ENCODE measurements around the gene MEGF10. TPM values are rescaled to one million over a fixed set of nuclear protein-coding genes. Genes with fewer than 3 reads are reported as not detected.
"Not testable (repeated sequence)": the region's sequence is repeated elsewhere in the genome, so short reads cannot be mapped to it uniquely, and the experiment has no call there.

MEGF10 gene
- total RNA-seq, 1 donor from 2014 or later: not detected

- no peaks in the 10 kb centered on the region for H3K9me3 Mint-ChIP-seq
- H3K4me1 Mint-ChIP-seq (ENCODE audit: low read depth): no peaks in the 10 kb centered on the region
- H3K27ac Mint-ChIP-seq: no peak overlapping the region
- intact Hi-C loops (cut with micrococcal nuclease): no loop called here
- no peak overlapping the region for H3K4me3 Mint-ChIP-seq (ENCODE audit: low read depth)
- H3K27me3 Mint-ChIP-seq (ENCODE audit: low read depth): peaks cover 18% of the 10 kb centered on the region
- DNase-seq (ENCODE audit: low spot score): no peak
- no peaks in the 10 kb centered on the region for H3K36me3 Mint-ChIP-seq (ENCODE audit: low read depth)
These were observed 14.9 kb downstream of the MEGF10 start for GRCh38 chr5:127305493-127305892.

GRCh38 chr5:127306036-127306435 lies 15.4 kb downstream of the MEGF10 start:
- Mint-ChIP-seq H3K4me3 (ENCODE audit: low read depth) (no peak overlapping the region), H3K4me1 (ENCODE audit: low read depth) (no peaks in the 10 kb centered on the region), H3K27me3 (ENCODE audit: low read depth) (peaks cover 19% of the 10 kb centered on the region), H3K36me3 (ENCODE audit: low read depth) (no peaks in the 10 kb centered on the region), H3K27ac (no peak overlapping the region), H3K9me3 (no peaks in the 10 kb centered on the region)
- intact Hi-C loops (cut with micrococcal nuclease): no loop called here
- DNase-seq (ENCODE audit: low spot score): no peak

- no peak overlapping the region for H3K27ac Mint-ChIP-seq
- intact Hi-C loops (cut with micrococcal nuclease): no loop called here
- H3K27me3 Mint-ChIP-seq (ENCODE audit: low read depth): peaks cover 18% of the 10 kb centered on the region
- H3K36me3 Mint-ChIP-seq (ENCODE audit: low read depth): no peaks in the 10 kb centered on the region
- no peaks in the 10 kb centered on the region for H3K4me1 Mint-ChIP-seq (ENCODE audit: low read depth)
- DNase-seq (ENCODE audit: low spot score): no peak
- H3K9me3 Mint-ChIP-seq: no peaks in the 10 kb centered on the region
- no peak overlapping the region for H3K4me3 Mint-ChIP-seq (ENCODE audit: low read depth)
These were observed 16.1 kb downstream of the MEGF10 start for GRCh38 chr5:127306647-127307046.

- no peaks in the 10 kb centered on the region for H3K4me1 Mint-ChIP-seq (ENCODE audit: low read depth)
- H3K36me3 Mint-ChIP-seq (ENCODE audit: low read depth): no peaks in the 10 kb centered on the region
- intact Hi-C loops (cut with micrococcal nuclease): no loop called here
- H3K27me3 Mint-ChIP-seq (ENCODE audit: low read depth): peaks cover 15% of the 10 kb centered on the region
- no peaks in the 10 kb centered on the region for H3K9me3 Mint-ChIP-seq
- H3K4me3 Mint-ChIP-seq (ENCODE audit: low read depth): no peak overlapping the region
- no peak for DNase-seq (ENCODE audit: low spot score)
- no peak overlapping the region for H3K27ac Mint-ChIP-seq
These were observed 17.3 kb downstream of the MEGF10 start for GRCh38 chr5:127307868-127308267.

- DNase-seq (ENCODE audit: low spot score); intact Hi-C loops (cut with micrococcal nuclease); H3K4me3 Mint-ChIP-seq (ENCODE audit: low read depth); H3K4me1 Mint-ChIP-seq (ENCODE audit: low read depth); H3K27ac Mint-ChIP-seq; H3K9me3 Mint-ChIP-seq; H3K36me3 Mint-ChIP-seq (ENCODE audit: low read depth): not testable (repeated sequence)
- peaks cover 15% of the 10 kb centered on the region for H3K27me3 Mint-ChIP-seq (ENCODE audit: low read depth)
These were observed 17.7 kb downstream of the MEGF10 start for GRCh38 chr5:127308325-127308724.

GRCh38 chr5:127308945-127309344 lies 18.3 kb downstream of the MEGF10 start:
- intact Hi-C loops (cut with micrococcal nuclease): no loop called here
- Mint-ChIP-seq H3K27ac (no peak overlapping the region), H3K36me3 (ENCODE audit: low read depth) (no peaks in the 10 kb centered on the region), H3K27me3 (ENCODE audit: low read depth) (peaks cover 18% of the 10 kb centered on the region), H3K9me3 (no peaks in the 10 kb centered on the region), H3K4me1 (ENCODE audit: low read depth) (no peaks in the 10 kb centered on the region), H3K4me3 (ENCODE audit: low read depth) (no peak overlapping the region)
- no peak for DNase-seq (ENCODE audit: low spot score)

- DNase-seq (ENCODE audit: low spot score): no peak
- Mint-ChIP-seq H3K27me3 (ENCODE audit: low read depth) (peaks cover 24% of the 10 kb centered on the region), H3K36me3 (ENCODE audit: low read depth) (no peaks in the 10 kb centered on the region), H3K9me3 (no peaks in the 10 kb centered on the region), H3K4me3 (ENCODE audit: low read depth) (no peak overlapping the region), H3K4me1 (ENCODE audit: low read depth) (no peaks in the 10 kb centered on the region), H3K27ac (no peak overlapping the region)
- intact Hi-C loops (cut with micrococcal nuclease): no loop called here
These were observed 20.8 kb downstream of the MEGF10 start for GRCh38 chr5:127311349-127311748.

GRCh38 chr5:127311781-127312525 lies 21.4 kb downstream of the MEGF10 start:
- H3K36me3 Mint-ChIP-seq (ENCODE audit: low read depth): no peaks in the 10 kb centered on the region
- no peak for DNase-seq (ENCODE audit: low spot score)
- intact Hi-C loops (cut with micrococcal nuclease): no loop called here
- no peak overlapping the region for H3K4me3 Mint-ChIP-seq (ENCODE audit: low read depth)
- H3K9me3 Mint-ChIP-seq: no peaks in the 10 kb centered on the region
- H3K27ac Mint-ChIP-seq: no peak overlapping the region
- H3K27me3 Mint-ChIP-seq (ENCODE audit: low read depth): peaks cover 30% of the 10 kb centered on the region
- no peaks in the 10 kb centered on the region for H3K4me1 Mint-ChIP-seq (ENCODE audit: low read depth)

- intact Hi-C loops (cut with micrococcal nuclease): loop anchor here (1.0 kb wide), 1 partner anchor 657 kb away; no protein-coding TSS in a partner anchor
- no peaks in the 10 kb centered on the region for H3K4me1 Mint-ChIP-seq (ENCODE audit: low read depth)
- DNase-seq (ENCODE audit: low spot score): no peak
- peaks cover 30% of the 10 kb centered on the region for H3K27me3 Mint-ChIP-seq (ENCODE audit: low read depth)
- no peaks in the 10 kb centered on the region for H3K36me3 Mint-ChIP-seq (ENCODE audit: low read depth)
- no peak overlapping the region for H3K27ac Mint-ChIP-seq
- H3K9me3 Mint-ChIP-seq: no peaks in the 10 kb centered on the region
- no peak overlapping the region for H3K4me3 Mint-ChIP-seq (ENCODE audit: low read depth)
These were observed 22.8 kb downstream of the MEGF10 start for GRCh38 chr5:127313379-127313778.

- Mint-ChIP-seq H3K4me1 (ENCODE audit: low read depth) (no peaks in the 10 kb centered on the region), H3K4me3 (ENCODE audit: low read depth) (no peak overlapping the region), H3K9me3 (no peaks in the 10 kb centered on the region), H3K27ac (no peak overlapping the region), H3K27me3 (ENCODE audit: low read depth) (peaks cover 30% of the 10 kb centered on the region), H3K36me3 (ENCODE audit: low read depth) (no peaks in the 10 kb centered on the region)
- peak; percentile 48 for DNase-seq (ENCODE audit: low spot score)
- intact Hi-C loops (cut with micrococcal nuclease): loop anchor here (1.0 kb wide), 2 partner anchors 658 to 661 kb away; no protein-coding TSS in a partner anchor
These were observed 23.4 kb downstream of the MEGF10 start for GRCh38 chr5:127313847-127314473.

- DNase-seq (ENCODE audit: low spot score): no peak
- intact Hi-C loops (cut with micrococcal nuclease): no loop called here
- no peak overlapping the region for H3K4me3 Mint-ChIP-seq (ENCODE audit: low read depth)
- no peak overlapping the region for H3K27ac Mint-ChIP-seq
- peaks cover 7% of the 10 kb centered on the region for H3K4me1 Mint-ChIP-seq (ENCODE audit: low read depth)
- H3K27me3 Mint-ChIP-seq (ENCODE audit: low read depth): peaks cover 21% of the 10 kb centered on the region
- H3K36me3 Mint-ChIP-seq (ENCODE audit: low read depth): no peaks in the 10 kb centered on the region
- no peaks in the 10 kb centered on the region for H3K9me3 Mint-ChIP-seq
These were observed 25.4 kb downstream of the MEGF10 start for GRCh38 chr5:127316011-127316410.

- H3K27me3 Mint-ChIP-seq (ENCODE audit: low read depth): peaks cover 22% of the 10 kb centered on the region
- H3K4me3 Mint-ChIP-seq (ENCODE audit: low read depth); H3K9me3 Mint-ChIP-seq; intact Hi-C loops (cut with micrococcal nuclease); H3K27ac Mint-ChIP-seq; DNase-seq (ENCODE audit: low spot score); H3K36me3 Mint-ChIP-seq (ENCODE audit: low read depth): not testable (repeated sequence)
- H3K4me1 Mint-ChIP-seq (ENCODE audit: low read depth): peaks cover 14% of the 10 kb centered on the region
These were observed 26.8 kb downstream of the MEGF10 start for GRCh38 chr5:127317385-127317784.
